Measurements from ENCODE around the gene SRSF4.

GRCh38 chr1:29119121-29119929, 62.4 kb downstream of the SRSF4 start:
- TF ChIP-seq CTCF (IDR thresholded peaks at IDR 0.05) (no peak), POLR2AphosphoS5 (IDR thresholded peaks at IDR 0.05) (no peak), POLR2A (IDR thresholded peaks at IDR 0.05) (no peak)
